Left lung (tissue), 10 donors: Measurements from ENCODE around the gene GSTA4. TPM values are rescaled to one million over a fixed set of nuclear protein-coding genes. Genes with fewer than 3 reads are reported as not detected.

Experiments
- ATAC-seq: fragments of 200-7000 bp; cut with Tn5 transposase; one replicate; pipeline ENCODE4 v1.9.1; 2020; ENCODE audit warnings: moderate library complexity
- DNase-seq, 4 donors: peaks; one replicate each; pipeline ENCODE4 v3.0.0-alpha.2; 2013 to 2020
- H3K27ac ChIP-seq, 2 donors: fragments of 200-600 bp; sonication (generic) in 1 of 2; one replicate each; pipeline versions ENCODE4 v1.5.0 to v1.8.0; 2020 to 2021
- H3K27me3 ChIP-seq, 2 donors: fragments of 200-600 bp; sonication (generic) in 1 of 2; one replicate each; pipeline versions ENCODE4 v1.5.0 to v1.8.0; 2020 to 2021
- H3K36me3 ChIP-seq, 2 donors: fragments of 200-600 bp; sonication (generic) in 1 of 2; one replicate each; pipeline versions ENCODE4 v1.5.0 to v1.8.0; 2020 to 2021
- H3K4me1 ChIP-seq, 2 donors: fragments of 200-600 bp; one replicate each; pipeline ENCODE4 v1.8.0; 2021
- H3K4me3 ChIP-seq, 2 donors: fragments of 200-600 bp; sonication (generic) in 1 of 2; one replicate each; pipeline versions ENCODE4 v1.5.0 to v1.8.0; 2020 to 2021; ENCODE audit warnings: mild to moderate bottlenecking in 1 of 2
- H3K9me3 ChIP-seq, 2 donors: fragments of 200-600 bp; sonication (generic) in 1 of 2; one replicate each; pipeline versions ENCODE4 v1.5.0 to v1.8.0; 2020 to 2021
- intact Hi-C, 2 donors: fragments of 100-400 bp; cut with DNase I; formaldehyde crosslinking; loops; one replicate each; pipeline versions ENCODE4 v1.11.2 to v1.14.2; 2022
- polyA plus RNA-seq, 6 donors: library from polyadenylated mRNA; unstranded; fragments of 120-200 nt; gene quantifications; one replicate each; pipeline ENCODE4 v1.2.1, GENCODE V29; 2013; ENCODE audit not compliant: insufficient read length in 6 of 6
- total RNA-seq, 2 donors: library from RNA; stranded (reverse); fragmentation: NEBNext Ultra II Directional; extraction: Animal tissue kit (Norgen Biotek cat#: 25700); gene quantifications; one replicate each; pipeline ENCODE4 v1.2.1, GENCODE V29; 2021
- TF ChIP-seq, protein P1 (sequence below), 2 donors: fragments of 200-600 bp; sonication (generic) in 1 of 2; IDR thresholded peaks; one replicate each; pipeline versions ENCODE4 v1.5.0 to v1.8.0; 2021; ENCODE audit warnings: antibody characterized with exemption in 2 of 2
- donor health status: DM: no; HTN: yes; CAD: no.
- donor health status: DM: no; HTN: no; CAD: no.

GSTA4 gene
- total and polyA plus RNA-seq, 8 donors, result 49.1 to 138 (median 130) TPM

DNA sequence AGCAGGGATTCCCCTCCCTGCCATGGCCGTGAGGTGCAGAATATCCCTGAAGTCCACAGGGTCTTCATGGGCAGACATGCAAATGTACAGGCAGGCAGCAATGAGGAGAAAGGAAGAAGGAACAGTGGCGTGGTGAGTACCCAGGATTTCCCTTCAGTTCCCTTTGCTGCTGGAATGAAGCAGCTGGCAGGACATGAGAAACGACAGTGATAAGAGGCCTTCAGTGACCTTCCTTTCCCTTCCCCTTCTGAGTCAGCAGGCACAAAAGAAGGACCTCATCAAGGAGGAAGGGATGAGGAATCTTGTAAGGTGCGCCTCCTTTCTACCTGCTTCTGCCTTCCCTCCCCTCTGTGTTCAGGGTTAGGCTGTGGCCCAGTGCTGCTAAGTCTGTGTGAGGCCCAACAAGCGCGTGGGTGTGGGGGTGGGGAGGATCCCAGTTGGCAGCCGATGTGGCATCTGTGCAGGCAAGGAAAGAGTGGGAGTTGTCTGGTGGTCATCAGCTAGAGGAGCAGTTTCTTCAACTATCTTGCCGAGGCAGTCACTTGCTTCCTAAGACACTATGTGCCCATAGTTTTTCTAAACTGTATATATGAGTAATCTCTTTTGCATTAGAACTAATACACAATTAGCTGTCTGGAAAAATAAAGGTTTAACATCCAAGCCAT is 40.6 kb upstream of the GSTA4 start:
- Histone ChIP-seq H3K4me3 (no peak overlapping the region), H3K36me3 (peaks cover 0 to 58% of the 10 kb centered on the region in 2 donors), H3K9me3 (no peaks in the 10 kb centered on the region), H3K27me3 (no peaks in the 10 kb centered on the region), H3K4me1 (no peaks in the 10 kb centered on the region), H3K27ac (no peak overlapping the region)
- TF ChIP-seq, protein P1, sequence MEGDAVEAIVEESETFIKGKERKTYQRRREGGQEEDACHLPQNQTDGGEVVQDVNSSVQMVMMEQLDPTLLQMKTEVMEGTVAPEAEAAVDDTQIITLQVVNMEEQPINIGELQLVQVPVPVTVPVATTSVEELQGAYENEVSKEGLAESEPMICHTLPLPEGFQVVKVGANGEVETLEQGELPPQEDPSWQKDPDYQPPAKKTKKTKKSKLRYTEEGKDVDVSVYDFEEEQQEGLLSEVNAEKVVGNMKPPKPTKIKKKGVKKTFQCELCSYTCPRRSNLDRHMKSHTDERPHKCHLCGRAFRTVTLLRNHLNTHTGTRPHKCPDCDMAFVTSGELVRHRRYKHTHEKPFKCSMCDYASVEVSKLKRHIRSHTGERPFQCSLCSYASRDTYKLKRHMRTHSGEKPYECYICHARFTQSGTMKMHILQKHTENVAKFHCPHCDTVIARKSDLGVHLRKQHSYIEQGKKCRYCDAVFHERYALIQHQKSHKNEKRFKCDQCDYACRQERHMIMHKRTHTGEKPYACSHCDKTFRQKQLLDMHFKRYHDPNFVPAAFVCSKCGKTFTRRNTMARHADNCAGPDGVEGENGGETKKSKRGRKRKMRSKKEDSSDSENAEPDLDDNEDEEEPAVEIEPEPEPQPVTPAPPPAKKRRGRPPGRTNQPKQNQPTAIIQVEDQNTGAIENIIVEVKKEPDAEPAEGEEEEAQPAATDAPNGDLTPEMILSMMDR (IDR thresholded peaks at IDR 0.05), result no peak
- DNase-seq (no peak), ATAC-seq (no peak)
- intact Hi-C loops, result no loop called here

- no peaks in the 10 kb centered on the region for H3K9me3 ChIP-seq
- DNase-seq (peak in 2 of 4 donors; percentile 45 to 55), ATAC-seq (peak; percentile 33)
- no peaks in the 10 kb centered on the region for H3K27me3 ChIP-seq
- intact Hi-C loops, result no loop called here
- peak overlapping the region in 1 of 2 donors; percentile 75 for H3K27ac ChIP-seq
- H3K4me1 ChIP-seq, result no peaks in the 10 kb centered on the region
- no peak overlapping the region for H3K4me3 ChIP-seq
- peaks cover 0 to 54% of the 10 kb centered on the region in 2 donors for H3K36me3 ChIP-seq
- TF ChIP-seq, protein P1 (IDR thresholded peaks at IDR 0.05), result no peak
Observed at GRCh38 chr6:53033764-53034163, 38.7 kb upstream of the GSTA4 start.

GRCh38 chr6:53032849-53033248 is 37.8 kb upstream of the GSTA4 start:
- ATAC-seq, result no peak
- TF ChIP-seq, protein P1 (IDR thresholded peaks at IDR 0.05), result no peak

DNA sequence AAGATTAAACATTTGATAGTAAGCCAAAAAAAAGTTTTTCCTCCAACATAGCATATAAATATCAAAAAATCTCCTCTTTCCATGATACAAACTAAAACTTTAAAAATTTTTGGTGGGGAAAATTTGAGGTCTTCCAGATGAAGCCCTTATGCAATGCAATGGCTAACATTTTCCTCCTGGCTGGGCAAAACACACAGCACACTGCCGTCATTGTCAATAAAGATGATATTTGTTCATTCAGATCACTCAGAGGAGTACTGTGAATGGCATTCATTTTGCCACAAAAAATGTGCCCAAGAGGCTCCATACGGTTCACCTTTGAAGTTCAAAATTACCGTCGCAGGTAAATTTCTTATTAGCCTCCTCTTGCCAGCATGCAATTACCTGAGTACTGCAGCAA is 36.2 kb upstream of the GSTA4 start:
- no peak for DNase-seq
- H3K9me3 ChIP-seq, result no peaks in the 10 kb centered on the region
- TF ChIP-seq, protein P1 (IDR thresholded peaks at IDR 0.05), result no peak
- H3K4me1 ChIP-seq, result no peaks in the 10 kb centered on the region
- intact Hi-C loops, result no loop called here
- peaks cover 0 to 70% of the 10 kb centered on the region in 2 donors for H3K36me3 ChIP-seq
- no peak overlapping the region for H3K27ac ChIP-seq
- no peaks in the 10 kb centered on the region for H3K27me3 ChIP-seq
- no peak overlapping the region for H3K4me3 ChIP-seq
- no peak for ATAC-seq

More at GRCh38 chr6:53032849-53033248, 37.8 kb upstream of the GSTA4 start:
- no peak overlapping the region for H3K4me3 ChIP-seq
- H3K4me1 ChIP-seq, result no peaks in the 10 kb centered on the region
- H3K9me3 ChIP-seq, result no peaks in the 10 kb centered on the region
- no peak for DNase-seq
- H3K36me3 ChIP-seq, result peaks cover 0 to 62% of the 10 kb centered on the region in 2 donors
- H3K27me3 ChIP-seq, result no peaks in the 10 kb centered on the region
- intact Hi-C loops, result no loop called here
- no peak overlapping the region for H3K27ac ChIP-seq

DNA sequence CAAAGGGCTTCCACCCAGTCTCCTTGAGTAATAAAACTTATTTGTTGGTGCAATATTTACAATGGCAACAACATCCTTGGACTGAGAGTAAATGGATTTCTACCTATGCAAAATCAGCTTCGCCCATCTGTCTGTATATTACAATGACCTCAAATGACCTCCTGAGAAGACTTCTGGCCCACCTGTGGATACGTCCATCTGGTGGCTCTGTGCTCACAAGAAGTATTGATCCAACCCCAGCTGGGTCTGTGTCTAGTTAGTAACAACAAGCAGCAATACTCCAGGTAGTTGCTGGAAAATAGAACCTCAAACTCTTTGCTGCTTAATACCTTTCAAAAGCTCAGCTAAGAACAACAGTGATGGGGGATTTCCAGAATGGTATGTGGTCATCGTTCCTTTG is 34.7 kb upstream of the GSTA4 start:
- no peak for ATAC-seq
- Histone ChIP-seq H3K36me3 (peaks cover 0 to 64% of the 10 kb centered on the region in 2 donors), H3K27me3 (no peaks in the 10 kb centered on the region), H3K27ac (no peak overlapping the region), H3K4me3 (no peak overlapping the region), H3K4me1 (no peaks in the 10 kb centered on the region), H3K9me3 (no peaks in the 10 kb centered on the region)
- no peak for DNase-seq
- intact Hi-C loops, result no loop called here
- TF ChIP-seq, protein P1 (IDR thresholded peaks at IDR 0.05), result no peak
